ENCODE measurements around the gene ADCY7. TPM values are rescaled to one million over a fixed set of nuclear protein-coding genes. Genes with fewer than 3 reads are reported as not detected.
A peak's percentile ranks its signal among the peaks of the same experiment; 100 is the strongest.

Gene ADCY7
- total RNA-seq, 1 donor from 2014 or later, result 128 TPM

- DNase-seq (no peak), ATAC-seq (ENCODE audit: low read depth) (no peak)
- H3K36me3 Mint-ChIP-seq (ENCODE audit: low read depth), result no peaks in the 10 kb centered on the region
- intact Hi-C loops (cut with micrococcal nuclease), result loop anchor here (2.0 kb wide), 1 partner anchor 63 kb away; no protein-coding TSS in a partner anchor
- POLR2A ChIA-PET, result interaction anchor here (14.8 kb wide), 1 partner anchor 16 kb away, joined by 244 read pairs; no protein-coding TSS in a partner anchor
- TF ChIP-seq CTCF (IDR thresholded peaks at IDR 0.05), result no peak
- peaks cover 3% of the 10 kb centered on the region for H3K27me3 Mint-ChIP-seq
- H3K9me3 Mint-ChIP-seq, result no peaks in the 10 kb centered on the region
- peaks cover 59% of the 10 kb centered on the region for H3K4me1 Mint-ChIP-seq
- H3K27ac Mint-ChIP-seq, result peak overlapping the region; percentile 68
- no peak overlapping the region for H3K4me3 Mint-ChIP-seq
- CTCF ChIA-PET, result interaction anchor here (0.6 to 3.2 kb wide), 3 partner anchors 10 to 100 kb away, joined by 3 to 10 read pairs (median 10); no protein-coding TSS in a partner anchor
These were observed 2.1 kb upstream of the ADCY7 start for GRCh38 chr16:50263940-50264929.

GRCh38 chr16:50265260-50265659 is 1.1 kb upstream of the ADCY7 start:
- ChIA-PET CTCF (interaction anchor here (1.4 to 3.2 kb wide), 3 partner anchors 9 to 62 kb away, joined by 6 to 10 read pairs (median 10); no protein-coding TSS in a partner anchor), POLR2A (interaction anchor here (14.8 kb wide), 1 partner anchor 15 kb away, joined by 244 read pairs; no protein-coding TSS in a partner anchor)
- intact Hi-C loops (cut with micrococcal nuclease), result loop anchor here (2.0 kb wide), 1 partner anchor 62 kb away; no protein-coding TSS in a partner anchor
- H3K4me1 Mint-ChIP-seq, result peaks cover 58% of the 10 kb centered on the region
- no peak for DNase-seq
- H3K4me3 Mint-ChIP-seq, result peak overlapping the region; percentile 66
- peaks cover 3% of the 10 kb centered on the region for H3K27me3 Mint-ChIP-seq
- peak overlapping the region; percentile 80 for H3K27ac Mint-ChIP-seq
- ATAC-seq (ENCODE audit: low read depth), result peak; percentile 35
- no peaks in the 10 kb centered on the region for H3K9me3 Mint-ChIP-seq
- no peak for TF ChIP-seq CTCF (IDR thresholded peaks at IDR 0.05)
- no peaks in the 10 kb centered on the region for H3K36me3 Mint-ChIP-seq (ENCODE audit: low read depth)

- Mint-ChIP-seq H3K4me3 (peak overlapping the region; percentile 84), H3K9me3 (no peaks in the 10 kb centered on the region), H3K27me3 (no peaks in the 10 kb centered on the region), H3K4me1 (peaks cover 64% of the 10 kb centered on the region), H3K36me3 (ENCODE audit: low read depth) (no peaks in the 10 kb centered on the region), H3K27ac (peak overlapping the region; percentile 90)
- DNase-seq (no peak), ATAC-seq (ENCODE audit: low read depth) (no peak)
- ChIA-PET POLR2A (interaction anchor here (14.8 kb wide), 1 partner anchor 15 kb away, joined by 244 read pairs; no protein-coding TSS in a partner anchor), CTCF (interaction anchor here (1.4 to 3.2 kb wide), 3 partner anchors 9 to 61 kb away, joined by 6 to 10 read pairs (median 10); no protein-coding TSS in a partner anchor)
- intact Hi-C loops (cut with micrococcal nuclease), result loop anchor here (1.0 to 2.0 kb wide), 5 partner anchors 8 to 88 kb away; no protein-coding TSS in a partner anchor
- TF ChIP-seq CTCF (IDR thresholded peaks at IDR 0.05), result no peak
These were observed 525 bp upstream of the ADCY7 start for GRCh38 chr16:50265716-50266336.

GRCh38 chr16:50267151-50267631 is 840 bp downstream of the ADCY7 start:
- Mint-ChIP-seq H3K9me3 (no peaks in the 10 kb centered on the region), H3K27me3 (no peaks in the 10 kb centered on the region), H3K36me3 (ENCODE audit: low read depth) (no peaks in the 10 kb centered on the region), H3K27ac (peak overlapping the region; percentile 90), H3K4me3 (peak overlapping the region; percentile 84), H3K4me1 (peaks cover 73% of the 10 kb centered on the region)
- DNase-seq (no peak), ATAC-seq (ENCODE audit: low read depth) (no peak)
- CTCF ChIA-PET, result interaction anchor here (3.2 kb wide), 1 partner anchor 17 kb away, joined by 10 read pairs; no protein-coding TSS in a partner anchor
- no peak for TF ChIP-seq CTCF (IDR thresholded peaks at IDR 0.05)
- intact Hi-C loops (cut with micrococcal nuclease), result no loop called here
- POLR2A ChIA-PET, result interaction anchor here (14.8 kb wide), 1 partner anchor 13 kb away, joined by 244 read pairs; no protein-coding TSS in a partner anchor

Measured in activated B cell treated with CpG ODN at 0.5 μM for 24 hours (primary cell).